ENCODE measurements around the gene ILDR1. TPM values are rescaled to one million over a fixed set of nuclear protein-coding genes. Genes with fewer than 3 reads are reported as not detected.

Gene ILDR1
- total and polyA plus RNA-seq, 2 of the 8 experiments (the other 6 are each of a cell fraction or from before 2014, with no cell fraction given): 1.8 TPM

GRCh38 chr3:122030381-122031122, 8.5 kb upstream of the ILDR1 start:
- no peak overlapping the region for H2BK120ac ChIP-seq (replicated peaks; ENCODE audit: low read depth, low read length)
- no peak overlapping the region for H3K4ac ChIP-seq (replicated peaks; ENCODE audit: insufficient read length, low read depth, low read length)
- no peaks in the 10 kb centered on the region for H3K4me1 ChIP-seq (replicated peaks in 1 of 4; ENCODE audit: control insufficient read depth in 3 of 4, insufficient read depth in 4 of 4, low read length in 3 of 4)
- H2BK15ac ChIP-seq (ENCODE audit: low read length): no peak overlapping the region
- H2BK12ac ChIP-seq (ENCODE audit: low read depth, low read length): no peak overlapping the region
- H3K9ac ChIP-seq (replicated peaks in 1 of 4; ENCODE audit: extremely low read depth in 1 of 4, low read depth in 3 of 4, low read length in 3 of 4): no peak overlapping the region
- H4K20me1 ChIP-seq (replicated peaks in 1 of 2; ENCODE audit: control insufficient read depth in 1 of 2, insufficient read depth in 2 of 2, low read length in 2 of 2): no peaks in the 10 kb centered on the region
- H3K27me3 ChIP-seq (replicated peaks in 1 of 4; ENCODE audit: control insufficient read depth in 3 of 4, extremely low read depth in 1 of 4, insufficient read depth in 3 of 4, low read length in 3 of 4): no peaks in the 10 kb centered on the region
- peak overlapping the region; percentile 90 for H2AFZ ChIP-seq (ENCODE audit: low read length)
- no peak overlapping the region for H3K18ac ChIP-seq (ENCODE audit: extremely low read depth, low read length)
- no peak overlapping the region for H2BK20ac ChIP-seq (ENCODE audit: low read length)
- H3K79me2 ChIP-seq (ENCODE audit: control insufficient read depth in 1 of 2, insufficient read depth in 2 of 2, low read length in 2 of 2): no peaks in the 10 kb centered on the region
- H3K23ac ChIP-seq (ENCODE audit: insufficient read length): no peak overlapping the region
- WGBS, 2 experiments (ENCODE audit: extremely low coverage in 1 of 2, insufficient coverage in 1 of 2, insufficient read length in 1 of 2, insufficient replicate concordance in 2 of 2, low coverage in 1 of 2, low lambda C conversion rate in 2 of 2, missing lambda C conversion rate in 1 of 2): 86% methylated on average over 3 of the region's 3 CpGs; no CpG with 5 or more reads in 1 of the 2 experiments
- H3K56ac ChIP-seq (replicated peaks; ENCODE audit: insufficient read length, low read depth, low read length): no peak overlapping the region
- no peak for FAIRE-seq
- H3K9me3 ChIP-seq (ENCODE audit: insufficient read depth in 2 of 2, low read depth in 1 of 2, low read length in 1 of 2): no peaks in the 10 kb centered on the region
- H3K79me1 ChIP-seq (ENCODE audit: low read depth, low read length): no peaks in the 10 kb centered on the region
- H4K8ac ChIP-seq (ENCODE audit: extremely low read depth, insufficient read depth, low read length): no peak overlapping the region
- no peaks in the 10 kb centered on the region for H3K23me2 ChIP-seq (ENCODE audit: low read depth, low read length)
- no peak overlapping the region for H2BK5ac ChIP-seq (ENCODE audit: low read depth, low read length)
- no peak overlapping the region for H3K27ac ChIP-seq (ENCODE audit: low read depth, low read length)
- no peaks in the 10 kb centered on the region for H3K36me3 ChIP-seq (ENCODE audit: control insufficient read depth in 2 of 4, insufficient read depth in 4 of 4, low read length in 3 of 4)
- no peak overlapping the region for H3K4me3 ChIP-seq (ENCODE audit: extremely low read depth in 1 of 4, insufficient read depth in 2 of 4, low read depth in 3 of 4, low read length in 4 of 4)
- ChIA-PET CTCF (ENCODE audit: partially characterized antibody) (interaction anchor here (0.7 to 1.0 kb wide), 5 partner anchors 26 to 226 kb away, joined by 3 to 4 read pairs (median 3); no protein-coding TSS in a partner anchor), POLR2A (ENCODE audit: partially characterized antibody) (no interaction called here)
- H4K91ac ChIP-seq (replicated peaks; ENCODE audit: insufficient read length, low read length): no peak overlapping the region
- H4K5ac ChIP-seq (ENCODE audit: insufficient read length, low read depth, low read length): no peak overlapping the region
- no peak overlapping the region for H3K14ac ChIP-seq (ENCODE audit: insufficient read length)
- no peak for DNase-seq (ENCODE audit: low read depth in 1 of 2, low spot score in 2 of 2)
- H2AK5ac ChIP-seq (ENCODE audit: low read depth, low read length): no peak overlapping the region
- no peak overlapping the region for H3K4me2 ChIP-seq (ENCODE audit: insufficient read depth in 1 of 2, low read depth in 2 of 2, low read length in 2 of 2)
- TF ChIP-seq POLR2A (IDR thresholded peaks at IDR 0.05; ENCODE audit: control extremely low read depth in 1 of 2, low read depth in 2 of 2, low read length in 2 of 2) (no peak), HDAC6 (IDR thresholded peaks at IDR 0.05; ENCODE audit: low read depth, low read length) (no peak), SP1 (IDR thresholded peaks at IDR 0.05; ENCODE audit: low read depth, low read length) (no peak), SIN3A (conservative IDR thresholded peaks at IDR 0.05 in 1 of 2, IDR thresholded peaks at IDR 0.05 in 1 of 2; ENCODE audit: low read depth in 1 of 2, low read length in 2 of 2) (no peak), BCL11A (IDR thresholded peaks at IDR 0.05; ENCODE audit: low read depth in 2 of 2, low read length in 2 of 2) (no peak), GABPA (IDR thresholded peaks at IDR 0.05; ENCODE audit: borderline replicate concordance, insufficient read depth, low read length) (no peak), ZNF274 (IDR thresholded peaks at IDR 0.05; ENCODE audit: borderline replicate concordance, extremely low read depth, low read length) (no peak), YY1 (IDR thresholded peaks at IDR 0.05; ENCODE audit: low read depth, low read length) (no peak), EZH2 (IDR thresholded peaks at IDR 0.05; ENCODE audit: low read depth, low read length, severe bottlenecking) (no peak), MAFK (IDR thresholded peaks at IDR 0.05; ENCODE audit: low read depth, low read length) (no peak), TEAD4 (IDR thresholded peaks at IDR 0.05; ENCODE audit: low read depth, low read length) (no peak), EGR1 (IDR thresholded peaks at IDR 0.05; ENCODE audit: borderline replicate concordance, low read depth, low read length) (no peak), PHF8 (conservative IDR thresholded peaks at IDR 0.05; ENCODE audit: low read depth, low read length) (no peak)

All from H1 (cell line).